A673 (cell line): ENCODE results near the gene SLC41A3. TPM values are rescaled to one million over a fixed set of nuclear protein-coding genes. Genes with fewer than 3 reads are reported as not detected.

Experiments used
- BruUV-seq: library from RNA; stranded (reverse); fragments of 400-500 nt; replicated peaks from 2 replicates; lab custom pipeline; 2021; lab: Mats Ljungman, UMichigan
- CTCF ChIA-PET: fragments of 300-600 bp; sonication (Branson Sonifier 250); formaldehyde crosslinking; loops from one replicate; lab custom pipeline; 2022; ENCODE audit warnings: antibody characterized with exemption; lab: Charles Lee
- POLR2A ChIA-PET: fragments of 300-600 bp; sonication (Branson Sonifier 250); formaldehyde crosslinking; loops from one replicate; lab custom pipeline; 2022; ENCODE audit warnings: antibody characterized with exemption; ENCODE audit not compliant: low non-redundant PET; lab: Charles Lee
- DNase-seq: peaks from one replicate; pipeline ENCODE4 v3.0.0-alpha.2; 2015; ENCODE audit warnings: low spot score
- H3K27ac ChIP-seq: fragments of 200-600 bp; sonication (generic); 2 replicates; pipeline ENCODE4 v1.5.1; 2016; ENCODE audit warnings: mixed run types, low read depth, mild to moderate bottlenecking, mixed read lengths, antibody characterized with exemption, low read length; ENCODE audit not compliant: poor library complexity, severe bottlenecking
- H3K27me3 ChIP-seq: fragments of 200-600 bp; sonication (generic); replicated peaks from 2 replicates; pipeline ENCODE4 v1.6.1; 2017; ENCODE audit warnings: mixed run types, low read depth, mild to moderate bottlenecking, mixed read lengths, antibody characterized with exemption, low read length; ENCODE audit not compliant: insufficient read depth, poor library complexity
- H3K36me3 ChIP-seq: fragments of 200-600 bp; sonication (generic); 2 replicates; pipeline ENCODE4 v1.6.1; 2016; ENCODE audit warnings: mixed run types, mild to moderate bottlenecking, mixed read lengths, antibody characterized with exemption, low read length; ENCODE audit not compliant: insufficient read depth, poor library complexity, severe bottlenecking
- H3K4me1 ChIP-seq: fragments of 200-600 bp; sonication (generic); 2 replicates; pipeline ENCODE4 v1.6.1; 2017; ENCODE audit warnings: mixed run types, mild to moderate bottlenecking, mixed read lengths, antibody characterized with exemption, low read length; ENCODE audit not compliant: insufficient read depth, poor library complexity, severe bottlenecking
- H3K4me3 ChIP-seq: fragments of 200-600 bp; sonication (generic); 2 replicates; pipeline ENCODE4 v1.5.1; 2016; ENCODE audit warnings: low read depth, mixed run types, mild to moderate bottlenecking, mixed read lengths, low read length; ENCODE audit not compliant: poor library complexity, severe bottlenecking
- H3K9me3 ChIP-seq: fragments of 200-600 bp; sonication (generic); 2 replicates; pipeline ENCODE4 v1.6.1; 2016; ENCODE audit warnings: mixed run types, low read depth, mild to moderate bottlenecking, mixed read lengths, antibody characterized with exemption, low read length; ENCODE audit not compliant: poor library complexity, severe bottlenecking
- EZH2 ChIP-seq: fragments of 200-600 bp; sonication (generic); IDR thresholded peaks from 2 replicates; pipeline ENCODE4 v1.6.1; 2017; ENCODE audit warnings: borderline replicate concordance, low read depth, mild to moderate bottlenecking, mixed read lengths, antibody characterized with exemption, low read length; ENCODE audit not compliant: poor library complexity, severe bottlenecking
- intact Hi-C: fragments of 100-400 bp; cut with micrococcal nuclease; formaldehyde crosslinking; loops from one replicate; pipeline ENCODE4 v1.10.0; 2022; ENCODE audit not compliant: unreplicated experiment
- total RNA-seq: library from RNA; stranded (reverse); gene quantifications from 2 replicates; pipeline ENCODE4 v1.2.3, GENCODE V29; 2021
- TF ChIP-seq, protein P1 (sequence below): fragments of 300-800, 200-600 bp; sonication (generic); conservative IDR thresholded peaks from 2 replicates; pipeline ENCODE4 v1.5.1; 2017; ENCODE audit warnings: low read depth, mild to moderate bottlenecking, antibody characterized with exemption, low read length, moderate library complexity, mixed read lengths

The SLC41A3 gene
- total RNA-seq, 1 experiment from 2014 or later = 56.5 TPM

DNA sequence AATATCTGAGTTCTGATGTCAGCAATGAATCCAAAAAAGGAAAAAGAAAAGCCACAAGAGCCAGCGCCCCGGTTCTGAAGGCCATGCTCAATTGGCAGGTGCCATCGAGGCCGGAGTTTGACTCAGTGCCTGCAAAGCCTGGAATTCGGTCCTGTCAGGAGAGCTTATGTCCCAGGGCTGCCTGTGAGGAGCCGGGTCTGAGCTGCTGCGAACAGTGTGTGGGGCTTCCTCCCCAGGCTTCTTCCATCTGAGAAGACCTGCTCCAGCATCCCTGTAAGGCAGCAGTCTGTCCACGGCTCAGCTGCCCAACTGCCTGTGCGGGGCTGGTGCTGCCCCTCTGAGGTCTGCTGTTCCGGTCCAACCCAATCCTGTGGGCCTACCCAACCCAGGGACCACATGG lies 68.8 kb downstream of the SLC41A3 start:
- DNase-seq = no peak
- no peak for TF ChIP-seq EZH2
- TF ChIP-seq, protein P1, sequence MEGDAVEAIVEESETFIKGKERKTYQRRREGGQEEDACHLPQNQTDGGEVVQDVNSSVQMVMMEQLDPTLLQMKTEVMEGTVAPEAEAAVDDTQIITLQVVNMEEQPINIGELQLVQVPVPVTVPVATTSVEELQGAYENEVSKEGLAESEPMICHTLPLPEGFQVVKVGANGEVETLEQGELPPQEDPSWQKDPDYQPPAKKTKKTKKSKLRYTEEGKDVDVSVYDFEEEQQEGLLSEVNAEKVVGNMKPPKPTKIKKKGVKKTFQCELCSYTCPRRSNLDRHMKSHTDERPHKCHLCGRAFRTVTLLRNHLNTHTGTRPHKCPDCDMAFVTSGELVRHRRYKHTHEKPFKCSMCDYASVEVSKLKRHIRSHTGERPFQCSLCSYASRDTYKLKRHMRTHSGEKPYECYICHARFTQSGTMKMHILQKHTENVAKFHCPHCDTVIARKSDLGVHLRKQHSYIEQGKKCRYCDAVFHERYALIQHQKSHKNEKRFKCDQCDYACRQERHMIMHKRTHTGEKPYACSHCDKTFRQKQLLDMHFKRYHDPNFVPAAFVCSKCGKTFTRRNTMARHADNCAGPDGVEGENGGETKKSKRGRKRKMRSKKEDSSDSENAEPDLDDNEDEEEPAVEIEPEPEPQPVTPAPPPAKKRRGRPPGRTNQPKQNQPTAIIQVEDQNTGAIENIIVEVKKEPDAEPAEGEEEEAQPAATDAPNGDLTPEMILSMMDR = no peak
- CTCF ChIA-PET = no interaction called here
- intact Hi-C loops = no loop called here
- Histone ChIP-seq H3K27ac (no peak overlapping the region), H3K36me3 (no peaks in the 10 kb centered on the region), H3K27me3 (no peaks in the 10 kb centered on the region), H3K4me3 (no peak overlapping the region), H3K4me1 (no peaks in the 10 kb centered on the region), H3K9me3 (no peaks in the 10 kb centered on the region)
- POLR2A ChIA-PET = no interaction called here
- BruUV-seq = no TSS peak

DNA sequence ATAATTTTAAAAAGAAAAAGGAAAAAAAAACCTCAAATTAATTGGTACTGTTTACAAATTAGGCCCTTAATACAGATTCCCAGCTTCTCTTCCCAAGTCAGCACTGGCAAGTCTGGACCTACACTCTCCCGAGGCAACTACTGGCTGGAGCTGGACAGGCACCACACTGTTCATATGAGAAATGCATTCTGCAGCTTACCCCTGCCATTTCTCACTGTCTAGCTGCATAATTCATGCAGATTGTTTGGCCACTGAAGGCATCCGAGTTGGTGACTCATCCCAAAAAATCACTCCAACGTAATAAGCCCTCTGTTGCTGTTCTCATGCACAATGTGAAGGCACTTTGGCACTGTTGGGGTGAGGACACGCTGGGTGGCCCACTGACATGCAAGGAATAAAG lies 69.7 kb downstream of the SLC41A3 start:
- Histone ChIP-seq H3K27ac (no peak overlapping the region), H3K4me3 (no peak overlapping the region), H3K36me3 (no peaks in the 10 kb centered on the region), H3K9me3 (no peaks in the 10 kb centered on the region), H3K4me1 (no peaks in the 10 kb centered on the region), H3K27me3 (no peaks in the 10 kb centered on the region)
- no TSS peak for BruUV-seq
- POLR2A ChIA-PET = no interaction called here
- intact Hi-C loops = no loop called here
- peak; percentile 68 for DNase-seq
- CTCF ChIA-PET = interaction anchor here (0.6 kb wide), 1 partner anchor 87 kb away, joined by 3 read pairs; no protein-coding TSS in a partner anchor
- TF ChIP-seq, protein P1 = no peak

DNA sequence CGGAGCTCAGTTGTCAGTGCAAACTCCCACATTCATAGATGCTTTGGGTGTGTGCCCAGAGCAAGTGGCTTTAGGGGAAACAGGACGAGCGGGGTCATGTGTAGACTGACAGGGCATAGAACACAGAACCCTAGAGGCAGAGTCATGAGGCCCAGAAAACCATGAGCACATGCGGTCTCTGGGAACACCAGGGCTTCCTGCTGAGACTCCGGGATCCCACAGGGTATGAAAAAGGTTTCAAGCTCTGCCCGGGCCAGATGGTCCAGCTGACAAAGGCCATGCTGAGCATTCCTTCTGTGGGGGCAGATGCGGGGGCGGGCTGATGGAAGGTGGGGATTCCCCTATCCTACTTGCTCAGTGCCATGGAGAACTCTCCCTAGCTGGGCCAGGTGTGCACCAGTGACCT lies 70.2 kb downstream of the SLC41A3 start:
- Histone ChIP-seq H3K36me3 (no peaks in the 10 kb centered on the region), H3K4me3 (no peak overlapping the region), H3K27ac (no peak overlapping the region), H3K4me1 (no peaks in the 10 kb centered on the region), H3K9me3 (no peaks in the 10 kb centered on the region), H3K27me3 (no peaks in the 10 kb centered on the region)
- no peak for TF ChIP-seq EZH2
- TF ChIP-seq, protein P1 = no peak
- POLR2A ChIA-PET = no interaction called here
- CTCF ChIA-PET = interaction anchor here (0.6 kb wide), 1 partner anchor 86 kb away, joined by 3 read pairs; no protein-coding TSS in a partner anchor
- DNase-seq = no peak
- intact Hi-C loops = no loop called here
- BruUV-seq = no TSS peak
